ENCODE measurements around the gene MAP2K6. TPM values are rescaled to one million over a fixed set of nuclear protein-coding genes. Genes with fewer than 3 reads are reported as not detected.

MAP2K6 gene
- polyA plus RNA-seq, 1 of the 3 experiments (the other 2 are of a cell fraction): 6.7 TPM

DNA sequence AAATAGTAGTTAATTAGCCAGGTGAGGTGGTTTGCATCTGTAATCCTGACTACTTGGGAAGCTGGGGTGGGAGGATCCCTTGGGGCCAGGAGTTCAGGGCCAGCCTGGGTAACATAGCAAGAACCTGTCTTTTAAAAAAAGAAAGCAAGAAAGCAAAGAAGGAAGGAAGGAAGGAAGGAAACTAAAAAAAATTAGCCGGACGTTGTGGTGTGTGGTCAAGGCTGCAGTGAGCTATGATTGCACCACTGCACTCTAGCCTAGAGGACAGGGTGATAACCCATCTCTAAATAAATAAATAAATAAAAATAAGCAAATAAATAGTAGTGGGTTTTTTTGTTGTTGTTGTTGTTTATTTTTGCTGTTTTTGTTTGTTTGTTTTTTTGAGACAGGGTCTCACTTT, 39.3 kb upstream of the MAP2K6 start:
- no peaks in the 10 kb centered on the region for H3K79me2 ChIP-seq (ENCODE audit: insufficient read depth)
- no peaks in the 10 kb centered on the region for H3K36me3 ChIP-seq (replicated peaks in 1 of 2; ENCODE audit: control insufficient read depth in 1 of 2, insufficient read depth in 2 of 2, low read length in 1 of 2)
- no peak overlapping the region for H3K27ac ChIP-seq (ENCODE audit: low read depth in 2 of 2, low read length in 1 of 2)
- H3F3A ChIP-seq (replicated peaks; ENCODE audit: insufficient read depth): no peaks in the 10 kb centered on the region
- H3K4me3 ChIP-seq (ENCODE audit: low read depth in 2 of 2, low read length in 1 of 2): no peak overlapping the region
- H3K9me3 ChIP-seq: no peaks in the 10 kb centered on the region
- ChIA-PET CTCF (interaction anchor here (0.7 kb wide), 1 partner anchor 19 kb away, joined by 3 read pairs; no protein-coding TSS in a partner anchor), POLR2A (no interaction called here)
- no peaks in the 10 kb centered on the region for H3K4me1 ChIP-seq (ENCODE audit: control insufficient read depth in 1 of 2, insufficient read depth in 2 of 2, low read depth in 1 of 2, low read length in 1 of 2)
- no peaks in the 10 kb centered on the region for H3K9me2 ChIP-seq
- no peaks in the 10 kb centered on the region for H3K27me3 ChIP-seq (ENCODE audit: insufficient read depth)
- TF ChIP-seq POLR2AphosphoS5 (IDR thresholded peaks at IDR 0.05; ENCODE audit: low read depth, low read length) (no peak), NRF1 (IDR thresholded peaks at IDR 0.05; ENCODE audit: low read depth, low read length) (no peak), RAD21 (IDR thresholded peaks at IDR 0.05; ENCODE audit: low read length) (no peak), MEF2A (IDR thresholded peaks at IDR 0.05; ENCODE audit: borderline replicate concordance, low read depth) (no peak), FOXJ3 (CRISPR knock-in tag; IDR thresholded peaks at IDR 0.05) (no peak), TCF12 (IDR thresholded peaks at IDR 0.05) (no peak), NFIC (IDR thresholded peaks at IDR 0.05; ENCODE audit: borderline replicate concordance) (no peak), RXRA (IDR thresholded peaks at IDR 0.05; ENCODE audit: borderline replicate concordance, low read depth) (no peak), YY1 (IDR thresholded peaks at IDR 0.05; ENCODE audit: low read depth) (no peak), REST (IDR thresholded peaks at IDR 0.05; ENCODE audit: low read depth, low read length) (no peak)
- TF ChIP-seq, protein P1, sequence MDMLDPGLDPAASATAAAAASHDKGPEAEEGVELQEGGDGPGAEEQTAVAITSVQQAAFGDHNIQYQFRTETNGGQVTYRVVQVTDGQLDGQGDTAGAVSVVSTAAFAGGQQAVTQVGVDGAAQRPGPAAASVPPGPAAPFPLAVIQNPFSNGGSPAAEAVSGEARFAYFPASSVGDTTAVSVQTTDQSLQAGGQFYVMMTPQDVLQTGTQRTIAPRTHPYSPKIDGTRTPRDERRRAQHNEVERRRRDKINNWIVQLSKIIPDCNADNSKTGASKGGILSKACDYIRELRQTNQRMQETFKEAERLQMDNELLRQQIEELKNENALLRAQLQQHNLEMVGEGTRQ (IDR thresholded peaks at IDR 0.05; ENCODE audit: borderline replicate concordance, low read depth, low read length): no peak
- TF ChIP-seq, protein P2, sequence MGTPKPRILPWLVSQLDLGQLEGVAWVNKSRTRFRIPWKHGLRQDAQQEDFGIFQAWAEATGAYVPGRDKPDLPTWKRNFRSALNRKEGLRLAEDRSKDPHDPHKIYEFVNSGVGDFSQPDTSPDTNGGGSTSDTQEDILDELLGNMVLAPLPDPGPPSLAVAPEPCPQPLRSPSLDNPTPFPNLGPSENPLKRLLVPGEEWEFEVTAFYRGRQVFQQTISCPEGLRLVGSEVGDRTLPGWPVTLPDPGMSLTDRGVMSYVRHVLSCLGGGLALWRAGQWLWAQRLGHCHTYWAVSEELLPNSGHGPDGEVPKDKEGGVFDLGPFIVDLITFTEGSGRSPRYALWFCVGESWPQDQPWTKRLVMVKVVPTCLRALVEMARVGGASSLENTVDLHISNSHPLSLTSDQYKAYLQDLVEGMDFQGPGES (IDR thresholded peaks at IDR 0.05; ENCODE audit: low read depth, low read length): no peak
- no peak overlapping the region for H2AFZ ChIP-seq (ENCODE audit: low read depth)
- no peaks in the 10 kb centered on the region for H4K20me1 ChIP-seq (ENCODE audit: insufficient read depth)
- DNase-seq: no peak
- no peak overlapping the region for H3K9ac ChIP-seq
- WGBS (ENCODE audit: low lambda C conversion rate): 93% methylated on average over 2 of the region's 2 CpGs
- no peak overlapping the region for H3K4me2 ChIP-seq
